C4-2B (cell line): ENCODE data around the gene BMP7.

Source experiments
- CTCF ChIP-seq: fragments of 450-650 bp; conservative IDR thresholded peaks from 2 replicates; pipeline ENCODE4 v1.5.1; 2017; ENCODE audit warnings: mild to moderate bottlenecking
- ZFX ChIP-seq: fragments of 450-650 bp; IDR thresholded peaks from 2 replicates; pipeline ENCODE4 v1.6.1; 2017

- no peak for TF ChIP-seq CTCF
- no peak for TF ChIP-seq ZFX
These were observed 135.4 kb downstream of the BMP7 start for GRCh38 chr20:57131077-57131476.
